HFF-Myc (cell line): ENCODE measurements around the gene ZNF879.

Source experiments
- DNase-seq: peaks from one replicate; pipeline ENCODE4 v3.0.0-alpha.2; 2011; ENCODE audit warnings: low read depth; ENCODE audit errors: extremely low read depth
- H3K4me3 ChIP-seq: replicated peaks from 2 replicates; pipeline ENCODE4 v1.5.1; 2011; ENCODE audit warnings: low read depth, mild to moderate bottlenecking, control low read depth, low read length
- TF ChIP-seq, protein P1 (sequence below): IDR thresholded peaks from 2 replicates; pipeline ENCODE4 v1.5.1; 2012; ENCODE audit warnings: mild to moderate bottlenecking, low read depth, low read length, control low read depth; ENCODE audit errors: missing control alignments

The ZNF879 gene

DNA sequence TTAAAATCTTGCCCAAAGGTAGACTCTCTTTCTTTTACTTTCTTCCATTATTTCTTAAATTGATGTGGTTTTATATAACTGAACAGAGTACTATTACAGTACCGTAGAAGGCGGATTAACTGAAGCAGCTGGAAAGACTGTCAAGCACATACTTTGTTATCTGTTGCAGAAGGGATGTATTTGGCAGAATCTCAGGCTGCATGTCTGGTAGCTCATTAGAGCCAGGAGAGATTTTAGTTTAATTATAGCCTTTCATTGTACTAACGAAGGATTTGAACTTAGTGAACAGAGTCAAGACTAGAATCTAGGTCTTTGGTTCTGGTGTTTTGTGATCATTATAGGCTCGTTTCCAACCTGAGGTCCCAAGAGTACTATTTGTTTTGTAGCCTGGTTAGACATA is 57.1 kb downstream of the ZNF879 start:
- no peak overlapping the region for H3K4me3 ChIP-seq
- no peak for DNase-seq
- TF ChIP-seq, protein P1, sequence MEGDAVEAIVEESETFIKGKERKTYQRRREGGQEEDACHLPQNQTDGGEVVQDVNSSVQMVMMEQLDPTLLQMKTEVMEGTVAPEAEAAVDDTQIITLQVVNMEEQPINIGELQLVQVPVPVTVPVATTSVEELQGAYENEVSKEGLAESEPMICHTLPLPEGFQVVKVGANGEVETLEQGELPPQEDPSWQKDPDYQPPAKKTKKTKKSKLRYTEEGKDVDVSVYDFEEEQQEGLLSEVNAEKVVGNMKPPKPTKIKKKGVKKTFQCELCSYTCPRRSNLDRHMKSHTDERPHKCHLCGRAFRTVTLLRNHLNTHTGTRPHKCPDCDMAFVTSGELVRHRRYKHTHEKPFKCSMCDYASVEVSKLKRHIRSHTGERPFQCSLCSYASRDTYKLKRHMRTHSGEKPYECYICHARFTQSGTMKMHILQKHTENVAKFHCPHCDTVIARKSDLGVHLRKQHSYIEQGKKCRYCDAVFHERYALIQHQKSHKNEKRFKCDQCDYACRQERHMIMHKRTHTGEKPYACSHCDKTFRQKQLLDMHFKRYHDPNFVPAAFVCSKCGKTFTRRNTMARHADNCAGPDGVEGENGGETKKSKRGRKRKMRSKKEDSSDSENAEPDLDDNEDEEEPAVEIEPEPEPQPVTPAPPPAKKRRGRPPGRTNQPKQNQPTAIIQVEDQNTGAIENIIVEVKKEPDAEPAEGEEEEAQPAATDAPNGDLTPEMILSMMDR, result no peak
